ENCODE results near the gene OR2M3. TPM values are rescaled to one million over a fixed set of nuclear protein-coding genes. Genes with fewer than 3 reads are reported as not detected.

Gene OR2M3, protein sequence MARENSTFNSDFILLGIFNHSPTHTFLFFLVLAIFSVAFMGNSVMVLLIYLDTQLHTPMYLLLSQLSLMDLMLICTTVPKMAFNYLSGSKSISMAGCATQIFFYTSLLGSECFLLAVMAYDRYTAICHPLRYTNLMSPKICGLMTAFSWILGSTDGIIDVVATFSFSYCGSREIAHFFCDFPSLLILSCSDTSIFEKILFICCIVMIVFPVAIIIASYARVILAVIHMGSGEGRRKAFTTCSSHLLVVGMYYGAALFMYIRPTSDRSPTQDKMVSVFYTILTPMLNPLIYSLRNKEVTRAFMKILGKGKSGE
- total RNA-seq (ENCODE audit: unreplicated experiment): not detected
- long read RNA-seq: 0 reads

DNA sequence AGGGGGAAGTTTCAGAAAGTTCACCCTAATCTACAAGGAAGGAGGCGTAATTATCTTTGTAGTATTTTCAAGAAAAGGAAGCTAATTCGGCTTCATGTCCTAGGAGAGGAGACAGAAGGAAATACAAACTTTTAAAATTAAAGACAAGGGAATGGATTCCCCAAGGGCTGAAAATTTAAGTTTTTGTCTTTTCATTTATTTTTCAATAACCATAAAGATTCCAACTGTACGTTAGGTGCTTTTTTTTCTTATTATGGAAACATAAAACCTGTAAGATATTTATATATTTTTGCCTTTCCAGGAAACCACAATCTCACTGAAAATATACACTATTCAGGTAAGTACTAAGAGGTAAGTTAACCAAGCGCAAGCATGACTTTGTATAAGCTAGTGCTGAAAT, at the start of gene OR2M3:
Gene OR2M3 (plus strand): TSS at position 301 of the 400 bp plus-strand sequence. CDS start 5,803 bp downstream, outside the sequence.
- no peak for DNase-seq (ENCODE audit: low spot score)
- TF ChIP-seq, protein P1, sequence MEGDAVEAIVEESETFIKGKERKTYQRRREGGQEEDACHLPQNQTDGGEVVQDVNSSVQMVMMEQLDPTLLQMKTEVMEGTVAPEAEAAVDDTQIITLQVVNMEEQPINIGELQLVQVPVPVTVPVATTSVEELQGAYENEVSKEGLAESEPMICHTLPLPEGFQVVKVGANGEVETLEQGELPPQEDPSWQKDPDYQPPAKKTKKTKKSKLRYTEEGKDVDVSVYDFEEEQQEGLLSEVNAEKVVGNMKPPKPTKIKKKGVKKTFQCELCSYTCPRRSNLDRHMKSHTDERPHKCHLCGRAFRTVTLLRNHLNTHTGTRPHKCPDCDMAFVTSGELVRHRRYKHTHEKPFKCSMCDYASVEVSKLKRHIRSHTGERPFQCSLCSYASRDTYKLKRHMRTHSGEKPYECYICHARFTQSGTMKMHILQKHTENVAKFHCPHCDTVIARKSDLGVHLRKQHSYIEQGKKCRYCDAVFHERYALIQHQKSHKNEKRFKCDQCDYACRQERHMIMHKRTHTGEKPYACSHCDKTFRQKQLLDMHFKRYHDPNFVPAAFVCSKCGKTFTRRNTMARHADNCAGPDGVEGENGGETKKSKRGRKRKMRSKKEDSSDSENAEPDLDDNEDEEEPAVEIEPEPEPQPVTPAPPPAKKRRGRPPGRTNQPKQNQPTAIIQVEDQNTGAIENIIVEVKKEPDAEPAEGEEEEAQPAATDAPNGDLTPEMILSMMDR (IDR thresholded peaks at IDR 0.05; ENCODE audit: unreplicated experiment): no peak
- H3K4me1 Mint-ChIP-seq (ENCODE audit: unreplicated experiment): no peaks in the 10 kb centered on the region
- no peak within 1 kb of the TSS for H3K4me3 Mint-ChIP-seq (ENCODE audit: unreplicated experiment)
- no peaks in the 10 kb centered on the region for H3K36me3 Mint-ChIP-seq (ENCODE audit: low read depth, unreplicated experiment)
- peaks cover 1% of the 10 kb centered on the region for H3K27me3 Mint-ChIP-seq (ENCODE audit: unreplicated experiment)
- H3K27ac Mint-ChIP-seq (ENCODE audit: unreplicated experiment): no peak within 1 kb of the TSS
- no peaks in the 10 kb centered on the region for H3K9me3 Mint-ChIP-seq (ENCODE audit: unreplicated experiment)

DNA sequence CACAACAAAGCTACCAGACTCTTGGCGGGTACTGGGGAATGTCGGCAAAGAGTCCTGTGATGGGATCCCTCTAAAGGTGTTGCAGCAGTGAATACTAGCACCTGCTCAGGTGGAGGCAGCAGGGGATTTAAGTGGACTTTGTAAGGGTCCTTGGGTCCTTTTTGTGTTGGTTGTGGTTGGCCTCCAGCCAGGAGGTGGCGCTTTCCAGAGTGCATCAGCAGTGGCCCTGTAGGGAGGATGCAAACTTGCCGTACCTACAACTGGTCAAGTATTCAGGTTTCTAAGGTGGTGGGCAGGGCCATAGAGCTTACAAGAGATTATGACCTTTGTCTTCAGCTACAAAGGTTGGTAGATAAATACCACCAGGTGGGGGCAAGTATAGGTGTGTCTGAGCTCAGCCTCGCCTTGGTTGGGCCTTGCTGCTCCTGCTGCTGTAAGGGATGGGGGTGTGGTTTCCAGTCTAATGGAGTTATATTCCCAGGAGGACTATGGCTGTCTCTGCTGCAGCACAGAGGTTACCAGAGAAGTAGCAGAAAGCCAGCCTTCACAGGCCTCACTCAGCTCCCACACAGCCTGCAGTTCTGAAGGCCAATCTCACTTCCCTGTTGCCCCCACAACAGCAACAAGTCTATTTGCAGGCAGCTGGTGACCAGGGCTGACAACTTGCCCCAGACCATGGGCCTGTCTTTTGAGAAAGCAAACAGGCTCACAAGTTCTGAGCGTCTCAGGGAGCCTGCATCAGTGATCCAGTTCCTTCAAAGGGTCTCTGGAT, 44.8 kb upstream of the OR2M3 start:
- Mint-ChIP-seq H3K27me3 (ENCODE audit: unreplicated experiment) (no peaks in the 10 kb centered on the region), H3K9me3 (ENCODE audit: unreplicated experiment) (peaks cover 29% of the 10 kb centered on the region), H3K27ac (ENCODE audit: unreplicated experiment) (no peak overlapping the region), H3K4me3 (ENCODE audit: unreplicated experiment) (no peak overlapping the region), H3K36me3 (ENCODE audit: low read depth, unreplicated experiment) (no peaks in the 10 kb centered on the region), H3K4me1 (ENCODE audit: unreplicated experiment) (no peaks in the 10 kb centered on the region)
- no peak for DNase-seq (ENCODE audit: low spot score)
- TF ChIP-seq, protein P1 (IDR thresholded peaks at IDR 0.05; ENCODE audit: unreplicated experiment): no peak

DNA sequence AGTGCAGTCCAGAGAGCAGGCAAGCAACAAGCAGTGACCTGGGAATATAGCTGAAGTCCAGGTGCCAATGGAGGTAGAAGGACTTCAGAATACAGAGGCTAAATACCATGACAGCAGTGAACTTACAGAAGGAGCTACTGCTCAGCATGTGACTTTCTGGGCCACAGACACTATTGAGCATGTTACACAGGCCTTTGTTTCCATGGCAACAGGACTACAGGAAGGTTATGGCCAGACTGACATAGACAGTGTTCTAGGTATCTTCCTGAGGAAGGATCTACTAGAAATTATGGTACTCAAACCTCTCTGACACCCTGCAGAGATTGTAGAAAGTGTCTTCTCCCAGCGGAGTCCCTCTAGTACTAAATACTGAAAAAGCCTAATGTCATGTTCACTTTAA, 41.1 kb upstream of the OR2M3 start:
- Mint-ChIP-seq H3K4me3 (ENCODE audit: unreplicated experiment) (no peak overlapping the region), H3K4me1 (ENCODE audit: unreplicated experiment) (no peaks in the 10 kb centered on the region), H3K9me3 (ENCODE audit: unreplicated experiment) (peaks cover 24% of the 10 kb centered on the region), H3K27ac (ENCODE audit: unreplicated experiment) (no peak overlapping the region), H3K36me3 (ENCODE audit: low read depth, unreplicated experiment) (no peaks in the 10 kb centered on the region), H3K27me3 (ENCODE audit: unreplicated experiment) (no peaks in the 10 kb centered on the region)
- TF ChIP-seq, protein P1 (IDR thresholded peaks at IDR 0.05; ENCODE audit: unreplicated experiment): no peak
- no peak for DNase-seq (ENCODE audit: low spot score)

DNA sequence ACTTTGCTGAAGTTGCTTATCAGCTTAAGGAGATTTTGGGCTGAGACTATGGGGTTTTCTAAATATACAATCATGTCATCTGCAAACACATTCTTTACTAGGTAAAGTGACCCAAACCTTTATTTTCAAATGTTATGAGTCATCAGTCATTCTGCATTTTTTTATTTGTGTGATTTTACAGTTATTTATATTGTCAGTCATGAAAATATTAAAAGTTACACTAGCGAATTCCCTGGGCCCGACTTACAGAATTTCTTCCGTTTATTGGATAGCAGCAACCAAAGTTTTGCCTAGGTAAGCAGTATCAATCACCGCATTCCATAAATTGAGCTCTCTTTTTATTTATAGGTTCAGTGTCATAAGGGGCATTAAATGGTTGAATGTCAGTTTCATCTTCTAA, 38.3 kb upstream of the OR2M3 start:
- Mint-ChIP-seq H3K4me3 (ENCODE audit: unreplicated experiment) (no peak overlapping the region), H3K4me1 (ENCODE audit: unreplicated experiment) (no peaks in the 10 kb centered on the region), H3K27me3 (ENCODE audit: unreplicated experiment) (no peaks in the 10 kb centered on the region), H3K9me3 (ENCODE audit: unreplicated experiment) (peaks cover 13% of the 10 kb centered on the region), H3K27ac (ENCODE audit: unreplicated experiment) (no peak overlapping the region), H3K36me3 (ENCODE audit: low read depth, unreplicated experiment) (no peaks in the 10 kb centered on the region)
- TF ChIP-seq, protein P1 (IDR thresholded peaks at IDR 0.05; ENCODE audit: unreplicated experiment): no peak
- DNase-seq (ENCODE audit: low spot score): no peak

DNA sequence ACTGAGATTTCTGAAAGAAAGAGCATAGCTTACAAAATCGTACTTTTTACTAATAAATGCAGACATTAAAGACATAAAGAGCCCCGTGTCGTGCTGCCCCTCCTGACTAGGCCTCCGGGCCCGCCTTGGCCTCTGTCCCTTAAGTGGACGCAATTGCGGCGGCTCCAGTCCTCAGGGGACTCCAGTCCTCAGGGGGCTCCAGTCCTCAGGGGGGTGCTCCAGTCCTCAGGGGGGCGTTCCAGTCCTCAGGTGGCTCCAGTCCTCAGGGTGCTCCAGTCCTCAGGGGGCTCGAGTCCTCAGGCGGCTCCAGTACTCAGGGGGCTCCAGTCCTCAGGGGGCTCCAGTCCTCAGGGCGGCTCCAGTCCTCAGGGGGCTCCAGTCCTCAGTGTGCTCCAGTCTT, 33.0 kb upstream of the OR2M3 start:
- TF ChIP-seq, protein P1 (IDR thresholded peaks at IDR 0.05; ENCODE audit: unreplicated experiment): no peak
- peaks cover 17% of the 10 kb centered on the region for H3K9me3 Mint-ChIP-seq (ENCODE audit: unreplicated experiment)
- H3K36me3 Mint-ChIP-seq (ENCODE audit: low read depth, unreplicated experiment): no peaks in the 10 kb centered on the region

More for the DNA sequence above, 33.0 kb upstream of the OR2M3 start:
- no peak overlapping the region for H3K4me3 Mint-ChIP-seq (ENCODE audit: unreplicated experiment)
- DNase-seq (ENCODE audit: low spot score): no peak
- H3K27me3 Mint-ChIP-seq (ENCODE audit: unreplicated experiment): peaks cover 4% of the 10 kb centered on the region
- H3K4me1 Mint-ChIP-seq (ENCODE audit: unreplicated experiment): no peaks in the 10 kb centered on the region
- no peak overlapping the region for H3K27ac Mint-ChIP-seq (ENCODE audit: unreplicated experiment)

All from endothelial cell (in vitro differentiated cells).